Measurements from ENCODE around the gene ABCA2. TPM values are rescaled to one million over a fixed set of nuclear protein-coding genes. Genes with fewer than 3 reads are reported as not detected.

Gene ABCA2
- total RNA-seq, 1 experiment from 2014 or later, result 114 TPM

GRCh38 chr9:137037483-137037882, 9.4 kb upstream of the ABCA2 start (continued):
- TF ChIP-seq EGR1 (IDR thresholded peaks at IDR 0.05; ENCODE audit: low read depth), result no peak

GRCh38 chr9:137037035-137037434, 9.0 kb upstream of the ABCA2 start:
- Histone ChIP-seq H3K9ac (ENCODE audit: low read length) (no peak overlapping the region), H3K79me2 (ENCODE audit: insufficient read depth, low read length) (no peaks in the 10 kb centered on the region), H3K27ac (ENCODE audit: low read depth, low read length) (no peak overlapping the region), H3K4me2 (ENCODE audit: low read length) (no peak overlapping the region), H4K20me1 (ENCODE audit: insufficient read depth) (no peaks in the 10 kb centered on the region), H2AFZ (ENCODE audit: low read depth, low read length, poor library complexity, severe bottlenecking) (no peak overlapping the region), H3K9me2 (ENCODE audit: insufficient read depth) (no peaks in the 10 kb centered on the region), H3K4me3 (replicated peaks in 1 of 2; ENCODE audit: low read depth in 1 of 2, low read length in 2 of 2) (no peak overlapping the region), H3K9me3 (ENCODE audit: control insufficient read depth in 1 of 2, insufficient read depth in 1 of 2, low read depth in 1 of 2, low read length in 2 of 2) (no peaks in the 10 kb centered on the region), H3K36me3 (ENCODE audit: control insufficient read depth in 1 of 2, insufficient read depth in 2 of 2, low read length in 2 of 2) (peaks cover 3 to 7% of the 10 kb centered on the region in 2 experiments; a peak in 2 of 4 replicates), H3K27me3 (ENCODE audit: insufficient read depth, low read length) (no peaks in the 10 kb centered on the region), H3K4me1 (ENCODE audit: control insufficient read depth in 1 of 2, insufficient read depth in 2 of 2, low read length in 2 of 2) (peaks cover 9 to 17% of the 10 kb centered on the region in 2 experiments; a peak in 3 of 4 replicates)
- POLR2A ChIA-PET, result no interaction called here
- no peak for ATAC-seq
- intact Hi-C loops (cut with micrococcal nuclease), result loop anchor here (5.0 kb wide), 1 partner anchor 195 kb away; the partner anchor contains the start of gene AJM1
- DNase-seq (ENCODE audit: low read depth, low spot score), result no peak
- CTCF ChIA-PET, result interaction anchor here (0.9 to 4.0 kb wide), 4 partner anchors 9 to 89 kb away, joined by 3 to 109 read pairs (median 4); partner anchors contain the start of gene NPDC1
- no peak for TF ChIP-seq MAX (IDR thresholded peaks at IDR 0.05)
- no peak for TF ChIP-seq POLR2AphosphoS5 (IDR thresholded peaks at IDR 0.05; ENCODE audit: low read depth, low read length)
- no peak for TF ChIP-seq ZFX (IDR thresholded peaks at IDR 0.05)
- no peak for TF ChIP-seq EZH2phosphoT487 (IDR thresholded peaks at IDR 0.05; ENCODE audit: borderline replicate concordance)
- no peak for TF ChIP-seq ELF1 (IDR thresholded peaks at IDR 0.05; ENCODE audit: borderline replicate concordance, low read depth)
- no peak for TF ChIP-seq ZBTB33 (IDR thresholded peaks at IDR 0.05; ENCODE audit: extremely low read depth, insufficient replicate concordance, low read length)
- no peak for TF ChIP-seq SP1 (IDR thresholded peaks at IDR 0.05; ENCODE audit: low read depth)
- BruUV-seq (replicated peaks), result no TSS peak
- RAD21 ChIA-PET (ENCODE audit: low non-redundant PET in 1 of 2, low total read pairs in 2 of 2, uncharacterized antibody in 2 of 2, unreplicated experiment in 2 of 2), result no interaction called here

All from HCT116 (cell line).